AG04450 (cell line): Measurements from ENCODE around the gene FGFBP2. TPM values are rescaled to one million over a fixed set of nuclear protein-coding genes. Genes with fewer than 3 reads are reported as not detected.

Source experiments
- CTCF ChIA-PET: fragments of 300-600, 350-600 bp; formaldehyde crosslinking; extraction: SDS; loops from one replicate; lab custom pipeline; 2022; ENCODE audit warnings: antibody characterized with exemption, inconsistent platforms; lab: Charles Lee
- POLR2A ChIA-PET: fragments of 350-600 bp; formaldehyde crosslinking; extraction: SDS; loops from one replicate; lab custom pipeline; 2021; ENCODE audit warnings: antibody characterized with exemption, inconsistent platforms; lab: Yijun Ruan, JAX
- DNase-seq: peaks from one replicate; pipeline ENCODE4 v3.0.0-alpha.2; 2011; ENCODE audit warnings: low read depth, low spot score
- H3K27ac ChIP-seq: one replicate; pipeline ENCODE4 v1.5.1; 2012; ENCODE audit warnings: low read depth, low read length, control low read depth
- H3K27me3 ChIP-seq: one replicate; pipeline ENCODE4 v1.6.0; 2012; ENCODE audit warnings: low read length; ENCODE audit not compliant: control insufficient read depth, insufficient read depth
- H3K4me3 ChIP-seq: 2 replicates; pipeline ENCODE4 v1.5.1; 2011; ENCODE audit warnings: mild to moderate bottlenecking, low read depth, low read length, control low read depth
- H3K9me3 ChIP-seq: 2 replicates; pipeline ENCODE4 v1.5.1; 2012; ENCODE audit warnings: low read length; ENCODE audit not compliant: control insufficient read depth, insufficient read depth
- CTCF ChIP-seq: IDR thresholded peaks from 2 replicates; pipeline ENCODE4 v1.5.1; 2011; ENCODE audit warnings: low read depth, low read length, control low read depth, inconsistent platforms
- polyA plus RNA-seq: library from polyadenylated mRNA; depleted of rRNA; stranded (reverse); fragments of >200 nt; gene quantifications from 2 replicates; pipeline ENCODE4 v1.2.3, GENCODE V29; 2011

The FGFBP2 gene
- polyA plus RNA-seq, 1 experiment: not detected

DNA sequence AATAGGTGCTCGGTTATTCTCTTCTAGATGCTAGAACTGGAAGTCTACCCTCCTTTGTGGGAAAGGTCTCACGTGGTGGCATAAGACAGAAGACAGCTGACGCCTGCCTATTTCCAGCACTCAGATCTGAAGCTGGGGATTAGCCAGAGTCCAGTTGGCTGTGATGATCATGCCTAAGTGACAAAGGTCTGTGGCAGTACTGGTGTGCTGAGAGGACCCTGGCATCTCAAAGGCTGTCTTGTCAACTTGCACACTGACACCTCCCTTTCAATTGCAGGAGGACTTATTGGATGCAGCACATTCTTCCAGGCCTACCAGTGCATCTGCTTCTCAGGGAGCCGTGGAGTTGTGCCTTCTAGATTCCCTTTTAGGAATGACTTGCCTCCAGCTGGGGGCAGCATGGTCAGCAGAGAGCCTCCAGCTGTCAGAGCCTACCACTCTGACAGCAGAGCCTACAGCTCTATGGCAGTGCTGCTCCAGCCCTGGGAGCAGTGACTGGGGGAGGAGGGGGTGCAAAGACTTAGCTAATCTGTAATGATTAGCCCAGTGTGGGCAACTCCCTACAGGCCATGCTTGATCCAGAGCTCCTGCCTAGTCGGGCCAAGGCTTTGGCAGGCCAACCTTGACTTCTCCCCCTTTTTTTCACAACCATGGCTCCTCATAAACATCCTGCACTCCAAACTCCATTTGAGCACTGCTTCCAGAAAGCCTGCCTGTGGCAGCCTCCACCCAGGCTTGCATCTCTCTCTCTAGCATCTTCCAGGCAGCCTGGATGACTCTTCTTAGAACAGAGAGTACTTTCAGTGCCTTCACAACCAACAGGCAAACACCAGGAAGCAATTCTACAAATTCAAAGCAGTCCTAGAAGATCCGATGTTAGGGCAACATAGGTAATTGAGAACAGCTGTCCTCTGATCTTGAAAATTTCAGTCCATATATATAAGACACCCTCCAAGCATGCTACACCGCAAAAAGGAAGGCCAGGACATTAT is 13.8 kb upstream of the FGFBP2 start:
- ChIA-PET POLR2A (no interaction called here), CTCF (no interaction called here)
- no peak overlapping the region for H3K27ac ChIP-seq
- H3K9me3 ChIP-seq: no peaks in the 10 kb centered on the region
- TF ChIP-seq CTCF: no peak
- H3K4me3 ChIP-seq: no peak overlapping the region
- DNase-seq: no peak
- peaks cover 13% of the 10 kb centered on the region for H3K27me3 ChIP-seq

- POLR2A ChIA-PET: no interaction called here
- Histone ChIP-seq H3K9me3 (no peaks in the 10 kb centered on the region), H3K27ac (no peak overlapping the region), H3K4me3 (no peak overlapping the region), H3K27me3 (peaks cover 10% of the 10 kb centered on the region)
- CTCF ChIA-PET: interaction anchor here (1.7 to 2.3 kb wide), 2 partner anchors 15 to 30 kb away, joined by 6 to 8 read pairs; no protein-coding TSS in a partner anchor
- TF ChIP-seq CTCF: no peak
- DNase-seq: no peak
Observed at GRCh38 chr4:15971068-15971801, 8.3 kb upstream of the FGFBP2 start.

DNA sequence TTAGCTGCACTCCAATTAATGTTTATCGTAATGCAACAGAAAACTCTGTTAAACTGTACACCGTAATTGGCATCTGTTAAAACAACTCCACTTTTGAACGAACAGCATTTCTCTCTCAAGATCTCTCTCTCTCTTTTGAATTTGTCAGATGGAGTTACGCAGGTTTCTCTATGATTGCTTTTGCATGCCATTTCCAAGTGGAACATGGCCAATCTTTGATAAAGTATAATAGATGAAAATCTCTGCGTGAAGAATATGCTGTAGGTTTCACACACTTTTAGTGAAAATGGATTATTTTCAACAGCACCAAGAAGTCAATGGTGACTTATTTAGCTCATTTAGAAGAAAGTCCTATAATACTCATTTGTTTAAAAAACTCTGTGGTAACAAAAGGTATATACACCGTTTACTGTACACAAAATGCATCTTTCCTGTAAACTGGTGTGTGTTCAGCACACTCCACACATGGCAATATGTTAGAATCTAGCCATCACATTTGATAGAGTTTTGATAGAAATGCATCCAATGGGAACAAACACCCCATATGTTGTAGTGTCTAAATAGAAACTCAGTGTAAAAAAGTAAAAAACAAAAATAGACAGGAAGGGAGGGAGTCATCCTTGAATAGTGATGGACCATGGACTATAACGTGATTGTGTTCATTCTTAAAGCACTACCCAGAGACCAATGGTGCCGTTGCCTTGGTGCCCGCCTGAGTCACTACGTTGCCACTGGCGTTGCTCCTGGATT is 5.8 kb upstream of the FGFBP2 start:
- H3K9me3 ChIP-seq: no peaks in the 10 kb centered on the region
- no peak overlapping the region for H3K4me3 ChIP-seq
- peaks cover 14% of the 10 kb centered on the region for H3K27me3 ChIP-seq
- TF ChIP-seq CTCF: no peak
- H3K27ac ChIP-seq: no peak overlapping the region
- CTCF ChIA-PET: no interaction called here
- DNase-seq: no peak
- POLR2A ChIA-PET: no interaction called here

DNA sequence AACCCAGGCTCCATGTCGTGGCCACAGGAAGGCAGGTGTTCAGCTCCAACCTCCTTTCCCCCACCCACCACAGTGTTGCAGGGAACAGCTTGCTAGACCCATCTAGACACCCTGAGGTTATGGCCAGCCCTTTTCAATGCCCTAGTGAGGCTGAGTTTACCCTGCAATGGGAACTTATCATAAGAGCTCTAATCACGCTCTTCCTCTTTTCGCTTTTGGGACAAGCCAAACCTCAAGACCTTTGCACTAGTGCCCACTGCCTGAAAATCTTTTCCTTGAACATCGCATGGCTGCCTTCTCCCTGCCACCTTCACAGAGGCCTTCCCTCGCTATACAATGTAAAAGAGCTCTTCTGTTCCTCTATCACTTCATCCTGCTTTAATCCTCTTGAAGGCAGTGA is 2.4 kb upstream of the FGFBP2 start:
- ChIA-PET CTCF (interaction anchor here (1.2 to 3.2 kb wide), 3 partner anchors 9 to 82 kb away, joined by 4 to 10 read pairs (median 4); no protein-coding TSS in a partner anchor), POLR2A (no interaction called here)
- TF ChIP-seq CTCF: no peak
- no peak for DNase-seq
- H3K9me3 ChIP-seq: no peaks in the 10 kb centered on the region
- no peak overlapping the region for H3K4me3 ChIP-seq
- no peak overlapping the region for H3K27ac ChIP-seq
- peaks cover 11% of the 10 kb centered on the region for H3K27me3 ChIP-seq
